GM12878 (cell line): Measurements from ENCODE around the gene SHOC2. TPM values are rescaled to one million over a fixed set of nuclear protein-coding genes. Genes with fewer than 3 reads are reported as not detected.
"Not testable (repeated sequence)": the region's sequence is repeated elsewhere in the genome, so short reads cannot be mapped to it uniquely, and the experiment has no call there.

Experiments
- ATAC-seq: fragments of 200-7000 bp; cut with Tn5 transposase; 3 replicates; pipeline ENCODE4 v1.9.1; 2020; ENCODE audit warnings: mild to moderate bottlenecking, moderate library complexity
- BruUV-seq: library from RNA; stranded (reverse); fragments of 400-500 nt; replicated peaks from 2 replicates; lab custom pipeline; 2021; lab: Mats Ljungman, UMichigan
- CTCF ChIA-PET: fragments of 300-600 bp; sonication (Branson Sonifier 250); formaldehyde crosslinking; extraction: SDS; loops from one replicate; lab custom pipeline; 2021; ENCODE audit warnings: inconsistent platforms; lab: Yijun Ruan, JAX
- POLR2A ChIA-PET: fragments of 350-600 bp; formaldehyde crosslinking; extraction: SDS; loops from one replicate; lab custom pipeline; 2021; ENCODE audit warnings: inconsistent platforms; lab: Charles Lee
- RAD21 ChIA-PET: fragments of 300-600 bp; sonication (Branson Sonifier 250); formaldehyde crosslinking; loops from one replicate; lab custom pipeline; 2023; ENCODE audit warnings: antibody characterized with exemption; ENCODE audit not compliant: unreplicated experiment; lab: Charles Lee
- SMC1A ChIA-PET: fragments of 300-600 bp; sonication (Branson Sonifier 250); formaldehyde crosslinking; loops from one replicate; lab custom pipeline; 2023; ENCODE audit not compliant: unreplicated experiment, uncharacterized antibody; lab: Charles Lee
- DNase-seq: peaks from one replicate; pipeline ENCODE4 v3.0.0-alpha.2; 2011; ENCODE audit warnings: low read depth, low spot score
- FAIRE-seq: peaks from 3 replicates; lab custom pipeline; 2011; peaks lifted over from hg19 to GRCh38; lab: Jason Lieb, UNC
- H2AFZ ChIP-seq: 2 replicates; pipeline ENCODE4 v1.6.0; 2011; ENCODE audit warnings: low read depth, low read length, control low read depth; ENCODE audit not compliant: control insufficient read depth
- H3K27ac ChIP-seq: 2 replicates; pipeline ENCODE4 v1.5.1; 2011; ENCODE audit warnings: control low read depth; ENCODE audit not compliant: control insufficient read depth, insufficient read depth
- H3K27me3 ChIP-seq, 2 experiments: replicated peaks in 1 of 2; 2 replicates each; pipeline versions ENCODE4 v1.6.0 to v1.6.1; 2011; ENCODE audit warnings: low read length in 1 of 2; ENCODE audit not compliant: control insufficient read depth in 2 of 2, insufficient read depth in 2 of 2
- H3K36me3 ChIP-seq, 2 experiments: 2 replicates each; pipeline ENCODE4 v1.5.1; 2011; ENCODE audit warnings: low read length in 1 of 2; ENCODE audit not compliant: control insufficient read depth in 2 of 2, insufficient read depth in 2 of 2
- H3K4me1 ChIP-seq: 2 replicates; pipeline ENCODE4 v1.6.1; 2011; ENCODE audit warnings: mild to moderate bottlenecking, low read length, moderate library complexity, mixed read lengths; ENCODE audit not compliant: control insufficient read depth, insufficient read depth
- H3K4me2 ChIP-seq: 2 replicates; pipeline ENCODE4 v1.6.0; 2011; ENCODE audit warnings: control low read depth; ENCODE audit not compliant: control insufficient read depth, insufficient read depth
- H3K4me3 ChIP-seq: fragments of 200-600 bp; sonication (generic); 2 replicates; pipeline ENCODE4 v1.5.1; 2016
- H3K79me2 ChIP-seq: 2 replicates; pipeline ENCODE4 v1.6.0; 2011; ENCODE audit warnings: low read length; ENCODE audit not compliant: control insufficient read depth, insufficient read depth
- H3K9ac ChIP-seq: 2 replicates; pipeline ENCODE4 v1.8.0; 2011; ENCODE audit warnings: low read length, control low read depth, mixed read lengths; ENCODE audit not compliant: control insufficient read depth, insufficient read depth
- H3K9me3 ChIP-seq: replicated peaks from 3 replicates; pipeline ENCODE4 v1.5.1; 2011; ENCODE audit warnings: mild to moderate bottlenecking, low read length; ENCODE audit not compliant: control insufficient read depth, insufficient read depth
- H4K20me1 ChIP-seq: 2 replicates; pipeline ENCODE4 v1.6.0; 2011; ENCODE audit not compliant: control insufficient read depth, insufficient read depth
- CBX5 ChIP-seq: sonication (generic); IDR thresholded peaks from 2 replicates; pipeline ENCODE4 v1.6.1; 2016; ENCODE audit warnings: low read depth, moderate library complexity, mild to moderate bottlenecking, inconsistent platforms
- HDGF ChIP-seq: fragments of 450-650 bp; IDR thresholded peaks from 2 replicates; pipeline ENCODE4 v1.6.1; 2016; ENCODE audit warnings: antibody characterized with exemption
- IKZF2 ChIP-seq, 2 experiments: fragments of 450-650 bp; IDR thresholded peaks; 2 replicates each; pipeline ENCODE4 v1.6.1; 2017; ENCODE audit warnings: mild to moderate bottlenecking in 2 of 2, moderate library complexity in 2 of 2
- NFIC ChIP-seq: IDR thresholded peaks from 2 replicates; pipeline ENCODE4 v1.6.1; 2012; ENCODE audit warnings: low read depth, mild to moderate bottlenecking, inconsistent platforms, low read length, moderate library complexity
- NR2F1 ChIP-seq: fragments of 450-650 bp; conservative IDR thresholded peaks from 2 replicates; pipeline ENCODE4 v1.6.1; 2017; ENCODE audit warnings: mild to moderate bottlenecking
- PAX5 ChIP-seq: IDR thresholded peaks from 2 replicates; pipeline ENCODE4 v1.6.1; 2011; ENCODE audit warnings: low read depth, low read length, borderline replicate concordance
- RUNX3 ChIP-seq: IDR thresholded peaks from 2 replicates; pipeline ENCODE4 v1.6.1; 2012; ENCODE audit warnings: low read length, inconsistent platforms
- SREBF1 ChIP-seq: IDR thresholded peaks from 2 replicates; pipeline ENCODE4 v1.6.1; 2012; ENCODE audit warnings: mild to moderate bottlenecking, low read length
- TCF3 ChIP-seq: IDR thresholded peaks from 2 replicates; pipeline ENCODE4 v1.6.1; 2012; ENCODE audit warnings: low read depth, mild to moderate bottlenecking, low read length, borderline replicate concordance; ENCODE audit not compliant: insufficient read depth
- WGBS: methylation state at CpG from one replicate; pipeline ENCODE4 v1.1.6; 2016; ENCODE audit warnings: low lambda C conversion rate; ENCODE audit not compliant: insufficient replicate concordance, insufficient coverage; ENCODE audit errors: missing lambda C conversion rate; 5-methylcytosine and 5-hydroxymethylcytosine counted together
- in situ Hi-C: fragments of 300-500 bp; cut with MboI; formaldehyde crosslinking; loops from 9 replicates; pipeline ENCODE4 v1.14.3; 2018; ENCODE audit warnings: mixed read lengths
- intact Hi-C: fragments of 100-400 bp; cut with micrococcal nuclease; formaldehyde crosslinking; loops from one replicate; pipeline ENCODE4 v1.14.2; 2022; ENCODE audit not compliant: unreplicated experiment
- polyA plus RNA-seq, 11 experiments: library from polyadenylated mRNA; depleted of rRNA in 4 of 11; unstranded in 6 of 11; stranded (reverse) in 5 of 11; fragments of >200 nt; fragmentation: Nextera tagmentation in 4 of 11; fragmentation: Illumina TruSeq in 1 of 11; extraction: Ambion mirVana in 4 of 11; extraction: Trizol in 1 of 11; gene quantifications; 1 replicate in 1 of 11; 2 replicates in 10 of 11; pipeline versions ENCODE4 v1.2.1 to v1.2.3, GENCODE V29; 2011 to 2016; ENCODE audit warnings: inconsistent platforms in 2 of 11, missing spikeins in 2 of 11, low read depth in 1 of 11
- total RNA-seq, 4 experiments: library from RNA; depleted of rRNA in 3 of 4; stranded (reverse); fragments of >200 nt in 3 of 4; fragmentation: Illumina TruSeq in 1 of 4; extraction: Trizol in 1 of 4; gene quantifications; 2 replicates each; pipeline versions ENCODE4 v1.2.1 to v1.2.3, GENCODE V29; 2013 to 2021

SHOC2 gene
- total and polyA plus RNA-seq, 10 of the 15 experiments (the other 5 are each of a cell fraction or from before 2014, with no cell fraction given) = 24.8 to 65.3 (median 42.6) TPM

GRCh38 chr10:110914431-110914830 lies 5.0 kb upstream of the SHOC2 start:
- in situ Hi-C loops (no loop called here), intact Hi-C loops (no loop called here)
- Histone ChIP-seq H3K27me3 (no peaks in the 10 kb centered on the region), H3K79me2 (peaks cover 6% of the 10 kb centered on the region), H4K20me1 (no peaks in the 10 kb centered on the region), H3K9ac (no peak overlapping the region), H3K27ac (no peak overlapping the region), H3K9me3 (no peaks in the 10 kb centered on the region), H3K36me3 (no peaks in the 10 kb centered on the region), H2AFZ (no peak overlapping the region), H3K4me3 (no peak overlapping the region), H3K4me1 (peaks cover 7% of the 10 kb centered on the region; the same call in 1 of the 2 replicates), H3K4me2 (peak overlapping the region; percentile 57; the same call in 1 of the 2 replicates)
- FAIRE-seq (no peak), ATAC-seq (no peak), DNase-seq (no peak)
- ChIA-PET POLR2A (no interaction called here), RAD21 (interaction anchor here (1.0 to 1.5 kb wide), 3 partner anchors 18 to 111 kb away, joined by 3 to 8 read pairs (median 5); no protein-coding TSS in a partner anchor), SMC1A (interaction anchor here (0.6 to 3.1 kb wide), 17 partner anchors 12 to 1617 kb away, joined by 3 to 27 read pairs (median 4); no protein-coding TSS in a partner anchor), CTCF (interaction anchor here (1.2 to 1.6 kb wide), 2 partner anchors 20 to 112 kb away, joined by 3 to 6 read pairs; no protein-coding TSS in a partner anchor)
- 96% methylated on average over 2 of the region's 2 CpGs for WGBS
- no TSS peak for BruUV-seq
- TF ChIP-seq SREBF1 (no peak), CBX5 (no peak), IKZF2 (IDR thresholded peaks at IDR 0.05) (no peak)
- TF ChIP-seq, all 136 proteins: peak for 0

GRCh38 chr10:110915035-110915434 lies 4.4 kb upstream of the SHOC2 start:
- intact Hi-C loops (no loop called here), in situ Hi-C loops (no loop called here)

GRCh38 chr10:110915600-110915999 lies 3.8 kb upstream of the SHOC2 start:
- SMC1A ChIA-PET = interaction anchor here (1.4 to 3.1 kb wide), 6 partner anchors 15 to 112 kb away, joined by 3 to 27 read pairs (median 6); no protein-coding TSS in a partner anchor
- H3K4me1 ChIP-seq, ATAC-seq, H3K9ac ChIP-seq, H3K4me3 ChIP-seq, POLR2A ChIA-PET, in situ Hi-C loops, H2AFZ ChIP-seq, H4K20me1 ChIP-seq, FAIRE-seq, H3K27ac ChIP-seq, H3K27me3 ChIP-seq, intact Hi-C loops, H3K36me3 ChIP-seq, DNase-seq, H3K9me3 ChIP-seq, BruUV-seq: not testable (repeated sequence)
- RAD21 ChIA-PET = interaction anchor here (1.4 to 1.5 kb wide), 2 partner anchors 19 to 112 kb away, joined by 5 to 8 read pairs; no protein-coding TSS in a partner anchor
- 72% methylated on average over 4 of the region's 4 CpGs for WGBS
- Histone ChIP-seq H3K79me2 (peaks cover 17% of the 10 kb centered on the region), H3K4me2 (peak overlapping the region; percentile 57; the same call in 1 of the 2 replicates)
- CTCF ChIA-PET = interaction anchor here (1.0 kb wide), 1 partner anchor 38 kb away, joined by 3 read pairs; no protein-coding TSS in a partner anchor

More at GRCh38 chr10:110915035-110915434, 4.4 kb upstream of the SHOC2 start:
- TF ChIP-seq NR2F1 (peak; percentile 88), HDGF (no peak), NFIC (peak; percentile 25; the same call in 1 of the 2 replicates), RUNX3 (peak; percentile 69), PAX5 (peak; percentile 86; the same call in 1 of the 2 replicates), TCF3 (no peak)
- RAD21 ChIA-PET = interaction anchor here (1.0 to 1.5 kb wide), 3 partner anchors 18 to 112 kb away, joined by 3 to 8 read pairs (median 5); no protein-coding TSS in a partner anchor
- FAIRE-seq (peak; percentile 52), DNase-seq (no peak), ATAC-seq (no peak)
- 16% methylated on average over 6 of the region's 6 CpGs for WGBS
- Histone ChIP-seq H3K9me3 (no peaks in the 10 kb centered on the region), H3K4me3 (no peak overlapping the region), H3K27ac (no peak overlapping the region), H3K4me1 (peaks cover 7% of the 10 kb centered on the region; the same call in 1 of the 2 replicates), H3K27me3 (no peaks in the 10 kb centered on the region), H3K9ac (no peak overlapping the region), H2AFZ (no peak overlapping the region), H3K36me3 (no peaks in the 10 kb centered on the region), H3K4me2 (peak overlapping the region; percentile 57), H4K20me1 (no peaks in the 10 kb centered on the region), H3K79me2 (peaks cover 12% of the 10 kb centered on the region)
- no TSS peak for BruUV-seq
- CTCF ChIA-PET = interaction anchor here (1.0 to 1.6 kb wide), 3 partner anchors 21 to 112 kb away, joined by 3 to 6 read pairs (median 3); no protein-coding TSS in a partner anchor
- POLR2A ChIA-PET = no interaction called here
- SMC1A ChIA-PET = interaction anchor here (0.6 to 3.1 kb wide), 13 partner anchors 12 to 1616 kb away, joined by 3 to 27 read pairs (median 5); no protein-coding TSS in a partner anchor
